ENCODE results near the gene OXT.

- TF ChIP-seq MAX (IDR thresholded peaks at IDR 0.05) (no peak), TCF12 (IDR thresholded peaks at IDR 0.05; ENCODE audit: low read depth) (no peak), RAD21 (IDR thresholded peaks at IDR 0.05; ENCODE audit: low read depth) (no peak), FOXM1 (IDR thresholded peaks at IDR 0.05; ENCODE audit: borderline replicate concordance, low read depth) (no peak), TEAD4 (IDR thresholded peaks at IDR 0.05) (no peak), EGR1 (IDR thresholded peaks at IDR 0.05) (no peak), TAF1 (IDR thresholded peaks at IDR 0.05; ENCODE audit: low read depth) (no peak), CEBPB (IDR thresholded peaks at IDR 0.05) (no peak)
- TF ChIP-seq, protein P1, sequence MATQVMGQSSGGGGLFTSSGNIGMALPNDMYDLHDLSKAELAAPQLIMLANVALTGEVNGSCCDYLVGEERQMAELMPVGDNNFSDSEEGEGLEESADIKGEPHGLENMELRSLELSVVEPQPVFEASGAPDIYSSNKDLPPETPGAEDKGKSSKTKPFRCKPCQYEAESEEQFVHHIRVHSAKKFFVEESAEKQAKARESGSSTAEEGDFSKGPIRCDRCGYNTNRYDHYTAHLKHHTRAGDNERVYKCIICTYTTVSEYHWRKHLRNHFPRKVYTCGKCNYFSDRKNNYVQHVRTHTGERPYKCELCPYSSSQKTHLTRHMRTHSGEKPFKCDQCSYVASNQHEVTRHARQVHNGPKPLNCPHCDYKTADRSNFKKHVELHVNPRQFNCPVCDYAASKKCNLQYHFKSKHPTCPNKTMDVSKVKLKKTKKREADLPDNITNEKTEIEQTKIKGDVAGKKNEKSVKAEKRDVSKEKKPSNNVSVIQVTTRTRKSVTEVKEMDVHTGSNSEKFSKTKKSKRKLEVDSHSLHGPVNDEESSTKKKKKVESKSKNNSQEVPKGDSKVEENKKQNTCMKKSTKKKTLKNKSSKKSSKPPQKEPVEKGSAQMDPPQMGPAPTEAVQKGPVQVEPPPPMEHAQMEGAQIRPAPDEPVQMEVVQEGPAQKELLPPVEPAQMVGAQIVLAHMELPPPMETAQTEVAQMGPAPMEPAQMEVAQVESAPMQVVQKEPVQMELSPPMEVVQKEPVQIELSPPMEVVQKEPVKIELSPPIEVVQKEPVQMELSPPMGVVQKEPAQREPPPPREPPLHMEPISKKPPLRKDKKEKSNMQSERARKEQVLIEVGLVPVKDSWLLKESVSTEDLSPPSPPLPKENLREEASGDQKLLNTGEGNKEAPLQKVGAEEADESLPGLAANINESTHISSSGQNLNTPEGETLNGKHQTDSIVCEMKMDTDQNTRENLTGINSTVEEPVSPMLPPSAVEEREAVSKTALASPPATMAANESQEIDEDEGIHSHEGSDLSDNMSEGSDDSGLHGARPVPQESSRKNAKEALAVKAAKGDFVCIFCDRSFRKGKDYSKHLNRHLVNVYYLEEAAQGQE (IDR thresholded peaks at IDR 0.05; ENCODE audit: low read depth): no peak
Observed at GRCh38 chr20:3116341-3116740, 44.9 kb downstream of the OXT start.

All from Ishikawa (cell line).